Pancreas (tissue), 10 donors: ENCODE measurements around the gene ASAP2. TPM values are rescaled to one million over a fixed set of nuclear protein-coding genes. Genes with fewer than 3 reads are reported as not detected.

Experiments used
- ATAC-seq, 4 donors: fragments of 200-7000 bp; cut with Tn5 transposase; one replicate each; pipeline versions ENCODE4 v1.8.0 to v1.9.1; 2020; ENCODE audit warnings: mild to moderate bottlenecking in 4 of 4, moderate library complexity in 4 of 4
- DNase-seq, 6 donors: peaks; one replicate each; pipeline ENCODE4 v3.0.0-alpha.2; 2020
- FAIRE-seq: peaks from 2 replicates; lab custom pipeline; 2012; peaks lifted over from hg19 to GRCh38; lab: Jason Lieb, UNC
- H3K27ac ChIP-seq, 4 donors: fragments of 200-600 bp; sonication (generic); 1 replicate in 3 of 4; 2 replicates in 1 of 4; pipeline versions ENCODE4 v1.5.0 to v1.8.0; 2020
- H3K27me3 ChIP-seq, 4 donors: fragments of 200-600 bp; one replicate each; pipeline ENCODE4 v1.8.0; 2021
- H3K36me3 ChIP-seq, 3 donors: fragments of 200-600 bp; sonication (generic) in 1 of 3; one replicate each; pipeline versions ENCODE4 v1.5.0 to v1.8.0; 2020 to 2021
- H3K4me1 ChIP-seq, 3 donors: fragments of 200-600 bp; one replicate each; pipeline ENCODE4 v1.8.0; 2021
- H3K4me3 ChIP-seq, 4 donors: fragments of 200-600 bp; sonication (generic) in 2 of 4; one replicate each; pipeline versions ENCODE4 v1.5.0 to v1.8.0; 2020 to 2021
- H3K9me3 ChIP-seq, 4 donors: fragments of 200-600 bp; one replicate each; pipeline ENCODE4 v1.8.0; 2021
- WGBS, 2 donors: extraction: QIAGEN DNeasy Blood & Tissue Kit; methylation state at CpG; one replicate each; pipeline ENCODE4 v1.1.7; 2013; 5-methylcytosine and 5-hydroxymethylcytosine counted together
- intact Hi-C, 3 donors: fragments of 100-400 bp; cut with DNase I; formaldehyde crosslinking; loops; one replicate each; pipeline versions ENCODE4 v1.11.1 to v1.14.2; 2022
- polyA plus RNA-seq, 2 donors: library from polyadenylated mRNA; stranded (reverse); fragments of 200-250 nt; gene quantifications; one replicate each; pipeline ENCODE4 v1.2.3, GENCODE V29; 2013
- total RNA-seq, 6 donors: library from RNA; stranded (reverse); fragmentation: NEBNext Ultra II Directional in 4 of 6; extraction: Animal tissue kit (Norgen Biotek cat#: 25700) in 4 of 6; gene quantifications; one replicate each; pipeline versions ENCODE4 v1.2.1 to v1.2.4, GENCODE V29; 2021 to 2023
- TF ChIP-seq, protein P1 (sequence below), 4 donors: fragments of 200-600 bp; sonication (generic) in 3 of 4; IDR thresholded peaks; one replicate each; pipeline versions ENCODE4 v1.5.0 to v1.8.0; 2021; ENCODE audit warnings: antibody characterized with exemption in 4 of 4
- donor health status: healthy with polysubstance abuse.
- donor health status: DM: no; HTN: no; CAD: no; lungs with moderate emphysema.
- donor health status: DM: no; HTN: no; CAD: no.
- donor health status: control.
- donor health status: control.
- donor health status: Bipolar disorder and iron deficiency.
- donor health status: DM: yes; HTN: yes; CAD: no.
- donor health status: DM: no; HTN: no; CAD: no.
- donor health status: DM: no; HTN: no; CAD: no.
- donor health status: DM: yes; HTN: yes; CAD: no.

ASAP2 gene
- total and polyA plus RNA-seq, 8 donors, result 5.8 to 17.7 (median 7.3) TPM

DNA sequence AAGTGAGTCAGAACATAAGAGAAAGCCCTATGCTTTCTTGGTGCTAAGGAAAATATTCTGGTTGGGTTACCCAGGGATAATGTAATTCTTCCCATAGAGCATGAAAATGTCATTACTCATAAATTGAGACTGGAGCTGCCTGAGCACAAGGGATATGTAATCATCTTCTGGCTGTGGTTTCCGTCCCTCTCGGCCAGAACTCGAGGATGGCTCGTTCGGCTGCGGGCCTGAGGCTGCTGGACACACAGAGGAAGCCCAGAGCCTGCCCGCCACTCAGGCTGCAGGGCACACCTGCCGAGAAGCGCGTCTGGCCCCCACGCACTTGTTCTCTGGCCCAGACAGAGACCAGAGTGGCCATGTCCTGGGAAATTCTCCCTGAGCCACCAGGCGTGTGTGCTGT is 104.9 kb downstream of the ASAP2 start:
- TF ChIP-seq, protein P1, sequence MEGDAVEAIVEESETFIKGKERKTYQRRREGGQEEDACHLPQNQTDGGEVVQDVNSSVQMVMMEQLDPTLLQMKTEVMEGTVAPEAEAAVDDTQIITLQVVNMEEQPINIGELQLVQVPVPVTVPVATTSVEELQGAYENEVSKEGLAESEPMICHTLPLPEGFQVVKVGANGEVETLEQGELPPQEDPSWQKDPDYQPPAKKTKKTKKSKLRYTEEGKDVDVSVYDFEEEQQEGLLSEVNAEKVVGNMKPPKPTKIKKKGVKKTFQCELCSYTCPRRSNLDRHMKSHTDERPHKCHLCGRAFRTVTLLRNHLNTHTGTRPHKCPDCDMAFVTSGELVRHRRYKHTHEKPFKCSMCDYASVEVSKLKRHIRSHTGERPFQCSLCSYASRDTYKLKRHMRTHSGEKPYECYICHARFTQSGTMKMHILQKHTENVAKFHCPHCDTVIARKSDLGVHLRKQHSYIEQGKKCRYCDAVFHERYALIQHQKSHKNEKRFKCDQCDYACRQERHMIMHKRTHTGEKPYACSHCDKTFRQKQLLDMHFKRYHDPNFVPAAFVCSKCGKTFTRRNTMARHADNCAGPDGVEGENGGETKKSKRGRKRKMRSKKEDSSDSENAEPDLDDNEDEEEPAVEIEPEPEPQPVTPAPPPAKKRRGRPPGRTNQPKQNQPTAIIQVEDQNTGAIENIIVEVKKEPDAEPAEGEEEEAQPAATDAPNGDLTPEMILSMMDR (IDR thresholded peaks at IDR 0.05), result no peak
- intact Hi-C loops, result no loop called here
- no peaks in the 10 kb centered on the region for H3K9me3 ChIP-seq
- no peaks in the 10 kb centered on the region for H3K27me3 ChIP-seq
- 73 to 76% methylated on average over 12 of the region's 12 CpGs for WGBS, 2 donors
- H3K27ac ChIP-seq, result peak overlapping the region in 1 of 4 donors; percentile 48
- peaks cover 4% of the 10 kb centered on the region in 3 donors for H3K4me1 ChIP-seq
- FAIRE-seq (no peak), ATAC-seq (peak in 3 of 4 donors; percentile 36 to 43 (median 37)), DNase-seq (no peak)
- H3K36me3 ChIP-seq, result no peaks in the 10 kb centered on the region
- H3K4me3 ChIP-seq, result no peak overlapping the region

DNA sequence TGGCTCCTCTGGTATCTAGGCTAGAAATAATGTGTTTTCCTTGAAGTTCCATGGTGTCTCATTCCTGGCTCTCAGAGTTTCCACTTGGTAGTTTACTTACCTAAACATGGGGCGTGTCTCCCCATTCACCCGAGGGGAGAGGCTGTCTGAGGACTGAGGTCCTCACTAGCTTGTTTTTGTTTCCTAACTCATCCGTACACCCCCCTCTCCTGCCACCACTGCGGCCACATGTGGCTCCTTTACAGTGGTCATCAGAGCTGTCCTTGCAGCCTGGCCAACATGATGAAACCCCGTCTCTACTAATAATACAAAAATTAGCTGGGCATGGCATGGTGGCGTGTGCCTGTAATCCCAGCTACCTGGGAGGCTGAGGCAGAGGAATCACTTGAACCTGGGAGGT is 106.0 kb downstream of the ASAP2 start:
- ATAC-seq, result no peak
- Histone ChIP-seq H3K27ac (no peak overlapping the region), H3K4me3 (no peak overlapping the region), H3K27me3 (no peaks in the 10 kb centered on the region), H3K9me3 (no peaks in the 10 kb centered on the region), H3K4me1 (peaks cover 0 to 4% (median 0%) of the 10 kb centered on the region in 3 donors), H3K36me3 (no peaks in the 10 kb centered on the region)
- FAIRE-seq, result no peak
- TF ChIP-seq, protein P1 (IDR thresholded peaks at IDR 0.05), result no peak
- WGBS, 2 donors, result 91 to 92% methylated on average over 6 of the region's 6 CpGs
- intact Hi-C loops, result no loop called here
- DNase-seq, result no peak

DNA sequence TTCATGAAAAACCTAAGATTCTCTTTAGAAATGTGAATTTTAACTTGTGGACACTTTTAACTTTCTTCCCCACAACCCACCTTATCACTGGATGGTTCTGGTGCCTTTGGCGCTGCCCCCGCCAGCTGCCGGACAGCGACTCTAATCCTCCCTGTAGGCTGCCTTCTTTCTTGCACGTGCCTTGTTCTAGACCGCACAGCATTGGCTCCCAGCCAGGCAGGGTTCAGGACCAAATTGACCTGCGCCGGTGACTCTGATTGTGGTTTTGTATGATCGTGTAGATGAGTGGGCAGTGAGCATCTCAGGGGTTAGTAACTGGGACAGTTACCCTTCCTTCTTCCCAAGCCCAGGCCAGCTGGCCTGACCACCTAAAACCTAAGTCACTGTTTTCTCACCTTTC is 106.8 kb downstream of the ASAP2 start:
- no peak for DNase-seq
- Histone ChIP-seq H3K27ac (no peak overlapping the region), H3K4me3 (no peak overlapping the region), H3K9me3 (no peaks in the 10 kb centered on the region), H3K4me1 (peaks cover 0 to 4% (median 0%) of the 10 kb centered on the region in 3 donors), H3K27me3 (no peaks in the 10 kb centered on the region), H3K36me3 (no peaks in the 10 kb centered on the region)
- WGBS, 2 donors, result 94 to 95% methylated on average over 9 of the region's 9 CpGs
- intact Hi-C loops, result no loop called here
- TF ChIP-seq, protein P1 (IDR thresholded peaks at IDR 0.05), result no peak
- ATAC-seq, result no peak
- no peak for FAIRE-seq

DNA sequence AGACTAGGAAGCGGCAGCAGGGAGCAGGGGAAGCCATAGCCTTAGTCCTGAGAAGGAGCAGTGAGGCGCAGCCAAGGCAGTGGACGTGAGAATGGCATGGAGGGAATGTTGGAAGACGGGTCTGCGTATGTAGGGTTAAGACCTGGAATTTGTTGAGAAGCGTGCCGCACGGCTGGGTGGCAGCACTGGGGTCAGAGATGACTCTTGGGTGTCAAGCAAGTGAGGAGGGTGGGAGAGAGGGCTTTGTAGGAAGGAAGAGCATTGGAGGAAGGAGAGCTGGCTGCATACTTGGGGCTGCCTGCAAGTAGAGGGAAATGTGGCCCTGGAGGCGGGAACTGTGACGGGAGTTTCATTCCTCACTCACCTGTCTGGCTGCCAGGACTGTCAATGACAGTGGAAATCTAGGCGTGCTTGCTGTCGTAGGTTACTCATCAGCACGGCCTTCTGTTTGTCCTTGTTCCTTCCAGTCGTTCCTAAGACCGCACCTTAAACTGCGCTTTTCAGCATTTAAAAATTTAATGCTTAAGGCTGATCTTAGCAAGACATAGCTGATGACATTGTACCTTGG is 108.8 kb downstream of the ASAP2 start:
- no peak for FAIRE-seq
- 79 to 80% methylated on average over 16 of the region's 16 CpGs for WGBS, 2 donors
- Histone ChIP-seq H3K27me3 (no peaks in the 10 kb centered on the region), H3K9me3 (no peaks in the 10 kb centered on the region), H3K36me3 (no peaks in the 10 kb centered on the region), H3K4me3 (no peak overlapping the region), H3K4me1 (peaks cover 0 to 4% (median 0%) of the 10 kb centered on the region in 3 donors), H3K27ac (no peak overlapping the region)
- peak in 3 of 4 donors; percentile 20 to 32 (median 31) for ATAC-seq
- TF ChIP-seq, protein P1 (IDR thresholded peaks at IDR 0.05), result no peak
- intact Hi-C loops, result no loop called here
- no peak for DNase-seq

DNA sequence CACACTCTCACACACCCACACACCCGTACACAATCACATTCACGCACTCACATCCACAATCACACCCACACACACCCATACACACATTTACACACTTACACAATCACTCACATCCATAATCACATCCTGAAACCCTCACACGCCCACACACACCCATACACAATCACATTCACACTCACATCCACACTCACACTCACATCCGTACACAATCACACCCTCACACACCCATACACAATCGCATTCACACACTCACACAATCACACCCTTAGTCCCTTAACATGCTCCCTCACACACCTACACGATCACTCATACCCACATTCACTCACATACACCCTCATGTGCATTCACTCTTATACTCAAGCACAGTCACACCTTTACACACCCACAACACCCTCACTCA is 110.9 kb downstream of the ASAP2 start:
- intact Hi-C loops, result no loop called here
- DNase-seq (no peak), ATAC-seq (no peak), FAIRE-seq (no peak)
- Histone ChIP-seq H3K4me3 (no peak overlapping the region), H3K27ac (no peak overlapping the region), H3K27me3 (no peaks in the 10 kb centered on the region), H3K36me3 (no peaks in the 10 kb centered on the region), H3K4me1 (no peaks in the 10 kb centered on the region), H3K9me3 (no peaks in the 10 kb centered on the region)
- TF ChIP-seq, protein P1 (IDR thresholded peaks at IDR 0.05), result no peak
- WGBS, 2 donors, result 87% methylated on average over 6 of the region's 6 CpGs
